ENCODE data around the gene NCBP3.

NCBP3 gene

GRCh38 chr17:3754458-3755334 is 91.3 kb downstream of the NCBP3 start:
- no peak for DNase-seq (ENCODE audit: low spot score)

- DNase-seq (ENCODE audit: low spot score): no peak
Measured at GRCh38 chr17:3754066-3754457, 92.0 kb downstream of the NCBP3 start.

- DNase-seq (ENCODE audit: low spot score): no peak
Measured at GRCh38 chr17:3753624-3754023, 92.4 kb downstream of the NCBP3 start.
